ENCODE measurements around the gene MTHFR.
A peak's percentile ranks its signal among the peaks of the same experiment; 100 is the strongest.

The MTHFR gene

GRCh38 chr1:11805422-11806306 lies at the start of gene MTHFR, which contains the start of gene CLCN6:
Gene MTHFR (minus strand): TSS chr1:11805964. CDS start chr1:11803116, 2,848 bp downstream.
Gene CLCN6 (plus strand): TSS chr1:11806191. CDS start chr1:11806263, 72 bp downstream.
- peak; percentile 99 to 100 for DNase-seq (ENCODE audit: low read depth in 2 of 2)
- TF ChIP-seq CTCF (IDR thresholded peaks at IDR 0.05; ENCODE audit: low read depth, low read length) = no peak
- H3K4me3 ChIP-seq (replicated peaks in 1 of 2; ENCODE audit: low read depth in 2 of 2, low read length in 2 of 2) = peak within 1 kb of the TSS; percentile 70 to 94

- TF ChIP-seq CTCF (IDR thresholded peaks at IDR 0.05; ENCODE audit: low read depth, low read length) = no peak
- H3K4me3 ChIP-seq (replicated peaks in 1 of 2; ENCODE audit: low read depth in 2 of 2, low read length in 2 of 2) = no peak overlapping the region
- DNase-seq (ENCODE audit: low read depth in 2 of 2) = no peak
Observed at GRCh38 chr1:11855430-11855829, 49.7 kb upstream of the MTHFR start.

- no peak for TF ChIP-seq CTCF (IDR thresholded peaks at IDR 0.05; ENCODE audit: low read depth, low read length)
- no peak overlapping the region for H3K4me3 ChIP-seq (replicated peaks in 1 of 2; ENCODE audit: low read depth in 2 of 2, low read length in 2 of 2)
- no peak for DNase-seq (ENCODE audit: low read depth in 2 of 2)
Observed at GRCh38 chr1:11854519-11854918, 48.8 kb upstream of the MTHFR start.

- DNase-seq (ENCODE audit: low read depth in 2 of 2) = no peak
- TF ChIP-seq CTCF (IDR thresholded peaks at IDR 0.05; ENCODE audit: low read depth, low read length) = no peak
- no peak overlapping the region for H3K4me3 ChIP-seq (replicated peaks in 1 of 2; ENCODE audit: low read depth in 2 of 2, low read length in 2 of 2)
Observed at GRCh38 chr1:11851180-11851579, 45.4 kb upstream of the MTHFR start.

GRCh38 chr1:11850156-11850555 lies 44.4 kb upstream of the MTHFR start:
- no peak overlapping the region for H3K4me3 ChIP-seq (replicated peaks in 1 of 2; ENCODE audit: low read depth in 2 of 2, low read length in 2 of 2)
- no peak for TF ChIP-seq CTCF (IDR thresholded peaks at IDR 0.05; ENCODE audit: low read depth, low read length)
- no peak for DNase-seq (ENCODE audit: low read depth in 2 of 2)

- TF ChIP-seq CTCF (IDR thresholded peaks at IDR 0.05; ENCODE audit: low read depth, low read length) = no peak
- H3K4me3 ChIP-seq (replicated peaks in 1 of 2; ENCODE audit: low read depth in 2 of 2, low read length in 2 of 2) = no peak overlapping the region
- no peak for DNase-seq (ENCODE audit: low read depth in 2 of 2)
Observed at GRCh38 chr1:11848373-11848700, 42.6 kb upstream of the MTHFR start.
